ENCODE results near the gene HDAC4.

DNA sequence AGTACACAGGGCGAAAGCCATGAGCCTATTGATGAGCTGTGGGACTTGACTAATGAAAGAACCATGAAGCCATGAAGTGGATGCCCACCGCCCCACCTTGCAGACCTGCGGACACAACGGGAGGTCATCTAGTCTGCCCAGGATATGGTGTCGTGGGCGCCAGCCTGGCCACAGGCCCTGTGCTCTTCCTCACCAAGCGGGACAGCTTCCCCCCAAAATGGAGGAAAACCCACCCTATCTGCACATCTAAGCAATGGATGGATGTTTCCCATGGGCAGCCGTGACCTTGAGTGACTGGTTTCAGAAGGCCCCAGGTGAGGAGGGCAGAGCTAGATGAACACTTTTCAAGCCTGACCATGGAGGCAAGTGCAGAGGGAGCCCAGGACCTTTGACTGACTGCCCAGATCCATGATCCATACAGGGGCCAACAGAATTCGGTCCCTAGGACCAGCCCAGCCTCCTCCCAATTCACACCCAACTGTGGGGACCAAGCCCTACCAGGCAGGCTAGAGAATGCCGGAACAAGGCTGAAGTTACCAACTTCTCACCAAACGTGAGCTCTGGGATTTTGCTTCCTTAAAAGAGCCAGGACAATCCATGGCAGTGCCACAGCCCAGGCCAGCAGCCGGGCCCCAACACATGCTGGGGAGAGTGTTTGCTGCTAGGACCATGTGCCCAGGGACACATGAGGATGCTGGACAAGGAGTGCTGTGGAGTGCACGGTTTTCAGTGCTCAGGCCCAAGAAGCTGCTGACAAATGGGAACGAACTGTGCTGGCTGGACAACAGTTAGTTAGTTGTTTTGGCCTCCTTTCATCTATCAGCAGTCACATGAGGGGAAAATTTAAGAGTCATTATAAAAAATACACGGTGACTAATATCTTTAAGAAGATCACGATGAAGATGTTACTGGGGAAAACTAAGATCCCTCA is 249.4 kb downstream of the HDAC4 start:
- no peak for TF ChIP-seq RAD21 (IDR thresholded peaks at IDR 0.05; ENCODE audit: low read depth)
- TF ChIP-seq, protein P1, sequence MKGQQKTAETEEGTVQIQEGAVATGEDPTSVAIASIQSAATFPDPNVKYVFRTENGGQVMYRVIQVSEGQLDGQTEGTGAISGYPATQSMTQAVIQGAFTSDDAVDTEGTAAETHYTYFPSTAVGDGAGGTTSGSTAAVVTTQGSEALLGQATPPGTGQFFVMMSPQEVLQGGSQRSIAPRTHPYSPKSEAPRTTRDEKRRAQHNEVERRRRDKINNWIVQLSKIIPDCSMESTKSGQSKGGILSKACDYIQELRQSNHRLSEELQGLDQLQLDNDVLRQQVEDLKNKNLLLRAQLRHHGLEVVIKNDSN (IDR thresholded peaks at IDR 0.05), result no peak

All from Ishikawa (cell line).